Mucosa of gallbladder (tissue), 1 donor: ENCODE measurements around the gene CRLF1. TPM values are rescaled to one million over a fixed set of nuclear protein-coding genes. Genes with fewer than 3 reads are reported as not detected.
"Not testable (repeated sequence)": the region's sequence is repeated elsewhere in the genome, so short reads cannot be mapped to it uniquely, and the experiment has no call there.

ENCODE experiments used
- DNase-seq: peaks from one replicate; pipeline ENCODE4 v3.0.0-alpha.2; 2020; ENCODE audit warnings: low spot score
- total RNA-seq: library from RNA; stranded (reverse); gene quantifications from one replicate; pipeline ENCODE4 v1.2.1, GENCODE V29; 2021
- donor health status: DM: no; HTN: no; CAD: no.

CRLF1 gene
- total RNA-seq, 1 donor from 2014 or later: 5.8 TPM

DNA sequence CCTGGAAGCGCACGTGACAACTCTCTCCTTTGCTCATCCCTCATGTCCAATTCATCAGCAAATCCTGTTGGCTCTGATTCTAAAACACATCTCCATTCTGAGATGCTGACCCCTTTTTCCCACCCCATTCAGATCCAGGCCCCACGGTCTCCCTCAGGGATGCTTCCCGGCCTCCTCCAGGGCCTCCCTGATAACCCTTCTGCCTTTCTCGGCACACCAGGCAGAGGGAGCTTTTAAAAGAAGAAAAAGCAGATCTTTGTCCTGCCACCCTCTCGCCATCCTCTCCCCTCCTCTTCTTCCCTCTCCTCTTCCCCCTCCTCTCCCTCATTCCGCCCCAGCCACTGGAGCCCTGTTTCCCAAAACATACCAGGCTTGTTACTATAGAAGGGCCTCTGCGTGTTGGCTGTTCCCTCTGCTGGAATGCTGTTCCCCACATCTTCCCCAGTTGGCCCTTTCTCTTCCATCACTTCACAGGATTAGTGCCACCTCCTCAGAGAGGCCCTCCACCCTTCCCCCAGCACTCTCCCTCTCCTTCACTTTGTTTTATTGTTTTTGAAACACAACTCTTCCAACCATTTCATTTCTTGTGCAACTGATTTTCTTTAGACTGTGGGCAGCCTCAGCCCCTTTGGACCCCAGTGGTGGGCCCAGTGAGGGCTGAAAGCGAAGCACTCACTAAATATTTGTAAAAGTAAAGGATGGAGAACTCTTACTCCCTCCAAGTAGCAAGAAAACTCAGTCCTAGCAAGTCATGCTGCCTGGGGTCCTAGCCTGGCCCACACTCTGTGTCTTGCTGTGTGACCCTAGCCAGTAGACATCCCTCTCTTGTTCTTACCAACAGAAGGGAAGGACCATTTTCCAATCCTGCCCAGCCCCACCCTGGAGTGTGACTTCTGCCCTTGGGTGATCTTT is 2.5 kb upstream of the CRLF1 start:
- DNase-seq: no peak

DNA sequence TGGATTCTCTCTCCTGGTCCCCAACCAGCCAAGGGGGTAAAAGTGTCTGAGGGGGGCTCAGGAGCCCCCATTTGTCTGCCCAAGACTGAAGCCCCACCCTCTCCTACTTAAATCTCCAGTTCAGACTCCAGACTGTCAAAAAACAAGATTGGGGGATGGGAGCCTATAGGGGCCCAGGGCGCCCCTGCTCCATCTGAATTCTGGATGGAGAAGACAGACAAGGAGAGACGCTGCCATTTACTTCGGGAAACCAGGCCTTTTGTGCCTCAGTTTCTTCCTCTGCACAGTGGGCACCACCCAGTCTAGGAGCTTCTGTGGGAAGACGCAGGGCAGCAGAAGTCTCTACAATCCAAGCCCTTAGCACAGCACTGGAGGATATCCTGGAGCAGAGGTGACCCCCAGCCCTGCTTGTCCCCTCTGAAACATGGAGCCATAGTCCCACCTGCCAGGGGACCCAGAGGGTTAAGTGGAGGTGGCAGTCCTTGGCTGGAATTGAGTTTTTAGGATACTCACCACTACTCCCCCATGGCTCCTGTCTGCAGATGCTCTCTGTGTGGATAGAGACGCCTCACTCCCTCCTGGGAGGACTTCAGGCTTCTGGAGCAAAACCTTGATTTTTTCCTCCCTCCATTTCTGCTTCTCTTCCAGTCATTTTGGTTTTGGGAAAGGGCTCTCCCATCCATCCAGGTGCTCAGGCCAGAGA is 1.7 kb upstream of the CRLF1 start:
- DNase-seq: no peak

DNA sequence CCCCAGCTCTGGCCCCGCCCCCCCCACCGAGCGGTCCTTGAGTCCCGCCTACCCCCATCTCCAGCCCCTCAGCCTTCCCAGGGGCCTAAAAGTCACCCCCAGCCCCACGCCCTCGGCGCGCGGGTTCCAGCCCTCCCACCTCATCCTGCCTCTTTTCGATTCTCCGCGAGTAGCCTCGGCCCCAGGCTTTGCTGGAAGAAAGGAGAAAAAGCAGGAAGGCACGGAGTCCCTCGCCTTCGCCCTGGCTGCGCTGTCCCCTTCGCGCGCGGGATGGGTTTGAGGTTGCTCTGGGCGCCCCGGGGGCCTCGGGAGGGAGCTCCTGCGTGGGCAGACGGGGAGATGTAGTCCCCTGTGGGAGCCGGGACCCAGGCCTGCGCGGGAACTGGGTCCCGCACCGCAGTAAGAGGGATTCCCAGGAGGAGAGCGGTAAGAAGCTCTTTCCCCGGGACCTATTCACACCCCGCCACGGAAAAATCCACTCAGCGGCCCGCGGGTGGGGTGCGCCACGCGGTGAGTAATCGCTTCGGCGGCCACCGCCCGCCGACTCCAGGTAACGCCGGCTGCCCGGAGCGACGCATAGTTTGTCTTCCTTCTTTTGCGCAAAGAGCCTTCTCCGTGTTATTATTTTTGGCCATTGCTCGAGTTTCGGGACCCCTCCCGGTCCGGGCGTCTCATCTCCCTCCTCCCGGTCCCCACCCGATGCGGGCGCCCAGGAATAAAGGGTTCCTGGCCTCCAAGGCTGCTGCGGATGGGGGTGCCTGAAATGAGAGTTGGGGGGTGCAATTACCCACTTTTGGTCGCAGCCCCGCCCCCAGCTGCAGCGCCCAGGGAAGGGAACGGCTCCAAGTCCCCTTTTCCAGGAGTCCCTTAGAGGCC is 865 bp upstream of the CRLF1 start:
- DNase-seq: no peak

DNA sequence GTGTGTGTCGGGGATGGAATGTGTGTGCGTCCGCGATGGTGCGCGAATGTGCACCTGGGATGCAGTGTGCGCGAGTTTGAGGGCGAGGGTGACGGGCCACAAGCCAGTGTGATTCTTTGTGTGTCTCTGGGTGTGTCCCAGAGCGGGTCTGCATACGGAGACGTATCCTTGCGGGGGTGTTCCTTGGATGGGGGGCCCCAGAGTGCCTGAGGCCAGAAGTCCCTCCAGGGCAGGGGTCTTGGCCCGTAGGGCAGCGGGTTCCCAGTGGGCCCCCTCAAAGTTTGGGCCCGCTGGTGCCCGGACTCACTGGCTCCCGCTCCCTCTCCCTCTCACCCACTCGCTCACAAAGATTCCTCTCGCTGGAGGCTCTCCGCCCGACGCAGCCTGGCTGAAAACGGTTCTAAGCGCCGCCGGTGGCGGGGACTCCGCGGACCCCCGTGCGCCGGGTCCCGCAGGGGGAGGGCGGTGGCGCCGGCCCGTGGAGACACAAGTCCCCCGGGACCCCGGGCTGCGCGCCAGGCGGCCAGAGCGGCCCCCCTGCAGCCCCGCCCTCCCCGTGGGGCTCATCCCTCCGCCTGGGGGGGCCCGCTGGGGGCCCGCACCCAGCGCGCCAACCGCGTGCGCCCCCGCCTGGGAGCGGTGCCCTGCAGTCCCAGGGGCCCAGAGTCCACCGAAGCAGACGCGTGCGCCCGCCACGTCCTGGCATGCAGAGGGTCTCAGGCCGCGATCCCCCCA is 886 bp downstream of the CRLF1 start:
- no peak for DNase-seq

DNA sequence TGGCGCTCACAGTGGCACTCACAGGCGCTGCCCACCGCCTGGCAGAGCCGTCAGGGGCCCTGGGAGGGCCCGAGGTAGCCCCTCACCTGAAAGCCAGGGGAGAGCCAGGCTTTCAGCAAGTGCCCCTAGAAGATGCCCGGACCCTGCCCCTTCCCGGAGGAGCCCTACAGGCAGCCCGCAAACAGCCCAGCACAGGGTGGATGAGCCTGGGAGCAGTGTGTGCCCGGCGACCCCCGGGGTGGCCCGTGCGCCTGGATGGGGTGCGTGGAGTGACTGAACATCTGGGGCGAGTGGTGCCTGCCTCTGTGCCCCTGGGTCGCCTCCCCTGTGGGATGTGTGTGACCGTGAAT is 1.4 kb downstream of the CRLF1 start:
- DNase-seq: no peak

DNA sequence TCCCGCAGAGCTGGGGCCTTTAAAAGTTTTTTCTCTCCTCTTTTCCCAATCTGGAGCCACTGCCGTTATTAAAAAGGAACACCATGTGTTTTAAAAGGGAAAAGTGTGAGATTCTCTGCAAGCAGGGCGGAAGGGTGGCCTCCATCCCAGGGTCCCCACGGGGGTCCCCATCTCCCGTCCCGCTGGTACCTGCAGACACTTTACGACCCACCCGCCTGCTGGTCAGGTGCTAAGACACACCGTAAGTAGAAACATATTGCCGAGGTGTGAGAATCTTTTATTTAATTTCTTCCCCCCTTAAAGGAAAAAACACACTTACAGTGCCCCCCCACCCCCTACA is 1.8 kb downstream of the CRLF1 start:
- DNase-seq: no peak

DNA sequence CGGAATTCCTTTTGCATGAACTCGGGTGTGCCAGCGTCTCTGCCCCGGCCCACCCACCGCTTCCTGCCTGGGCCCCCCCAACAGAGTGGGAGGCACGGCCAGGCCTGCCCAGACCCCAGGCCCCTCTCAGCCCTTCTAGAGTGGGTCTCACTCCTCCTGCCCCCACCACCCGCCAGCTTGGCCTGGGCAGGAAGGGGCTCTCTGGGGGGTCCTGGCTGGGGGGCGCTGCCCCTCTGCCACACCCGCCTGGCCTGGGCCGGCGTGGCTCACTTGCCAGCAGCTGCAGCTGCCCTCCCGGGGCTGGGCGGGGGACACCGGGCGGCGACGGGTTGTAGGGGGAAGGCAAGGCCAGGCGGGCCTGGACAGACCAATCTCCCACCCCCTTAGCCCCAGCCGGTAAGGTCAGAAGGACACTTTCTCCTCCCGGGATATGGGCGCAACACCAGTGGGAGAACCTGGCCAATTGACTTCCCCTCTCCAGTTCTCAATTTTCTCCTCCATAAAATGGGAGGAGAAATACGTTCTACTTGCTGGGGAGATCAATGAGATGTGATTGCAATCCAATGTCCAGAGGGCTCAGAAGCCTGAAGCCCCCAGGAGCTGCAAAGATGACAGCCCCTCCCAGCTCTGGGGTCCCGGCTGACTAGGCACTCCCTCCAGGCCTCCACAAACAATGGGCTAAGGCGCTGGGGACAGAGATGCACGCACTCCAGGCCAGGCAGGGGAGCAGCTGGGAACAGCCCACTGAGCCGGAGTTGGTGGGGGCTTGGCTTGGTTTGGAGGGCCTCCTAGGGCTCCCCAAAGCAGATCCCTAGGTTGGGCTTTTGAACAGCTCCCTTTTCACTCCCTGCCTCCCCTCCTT is 2.4 kb downstream of the CRLF1 start:
- DNase-seq: no peak

DNA sequence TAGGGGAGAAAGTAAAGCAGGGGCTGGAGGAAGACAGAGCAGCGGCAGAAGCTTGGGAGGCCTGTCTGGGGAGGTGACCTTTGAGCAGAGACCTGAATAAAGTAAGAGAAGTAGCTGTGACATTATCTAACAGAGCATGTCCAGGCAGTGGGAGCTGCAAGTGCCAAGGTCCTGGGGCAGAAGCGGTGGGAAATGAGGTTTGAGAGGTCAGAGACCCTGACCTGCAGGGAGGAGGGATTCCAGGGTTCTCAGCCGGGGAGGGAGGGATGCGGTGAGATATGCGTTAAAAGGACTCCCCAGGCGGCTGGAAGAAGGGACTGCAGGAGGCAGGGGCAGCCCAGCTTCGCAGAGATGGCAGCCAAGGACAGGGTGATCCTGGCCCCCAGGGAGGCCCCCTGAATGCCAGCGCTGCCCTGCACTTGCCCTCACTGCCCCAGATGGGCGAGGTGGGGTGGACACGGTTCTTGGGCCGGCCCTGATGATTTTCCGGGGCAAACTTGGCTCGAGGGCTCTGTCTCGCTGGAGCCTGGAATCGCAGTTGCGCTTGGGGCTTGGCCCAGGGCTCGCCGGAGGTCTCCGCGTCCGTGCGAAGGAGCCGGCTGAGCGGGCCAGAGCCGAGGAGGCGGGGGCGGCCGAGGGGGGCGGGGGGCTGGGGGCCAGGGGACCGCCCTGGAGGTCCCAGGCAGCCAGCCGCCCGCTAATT is 3.2 kb downstream of the CRLF1 start:
- no peak for DNase-seq

DNA sequence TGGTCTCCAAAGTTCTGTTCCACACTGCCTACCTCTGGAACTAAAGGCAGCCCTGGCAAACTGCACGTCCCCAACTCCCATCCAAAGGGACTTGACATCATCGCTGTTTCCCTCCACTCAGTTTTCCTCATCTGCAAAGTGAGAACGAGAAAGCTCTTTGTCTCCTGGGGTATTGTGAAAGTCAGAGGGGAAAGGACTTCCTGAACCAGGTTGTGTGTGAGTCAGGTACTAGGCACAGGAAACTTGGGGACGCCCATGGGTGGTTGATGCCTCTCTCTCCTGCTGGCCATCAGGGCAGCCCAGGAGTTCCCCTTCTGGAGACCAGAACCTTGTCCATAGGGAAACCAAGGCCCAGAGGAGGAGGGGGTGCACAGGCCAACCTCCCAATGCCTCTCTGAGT is 4.7 kb downstream of the CRLF1 start:
- DNase-seq: no peak

DNA sequence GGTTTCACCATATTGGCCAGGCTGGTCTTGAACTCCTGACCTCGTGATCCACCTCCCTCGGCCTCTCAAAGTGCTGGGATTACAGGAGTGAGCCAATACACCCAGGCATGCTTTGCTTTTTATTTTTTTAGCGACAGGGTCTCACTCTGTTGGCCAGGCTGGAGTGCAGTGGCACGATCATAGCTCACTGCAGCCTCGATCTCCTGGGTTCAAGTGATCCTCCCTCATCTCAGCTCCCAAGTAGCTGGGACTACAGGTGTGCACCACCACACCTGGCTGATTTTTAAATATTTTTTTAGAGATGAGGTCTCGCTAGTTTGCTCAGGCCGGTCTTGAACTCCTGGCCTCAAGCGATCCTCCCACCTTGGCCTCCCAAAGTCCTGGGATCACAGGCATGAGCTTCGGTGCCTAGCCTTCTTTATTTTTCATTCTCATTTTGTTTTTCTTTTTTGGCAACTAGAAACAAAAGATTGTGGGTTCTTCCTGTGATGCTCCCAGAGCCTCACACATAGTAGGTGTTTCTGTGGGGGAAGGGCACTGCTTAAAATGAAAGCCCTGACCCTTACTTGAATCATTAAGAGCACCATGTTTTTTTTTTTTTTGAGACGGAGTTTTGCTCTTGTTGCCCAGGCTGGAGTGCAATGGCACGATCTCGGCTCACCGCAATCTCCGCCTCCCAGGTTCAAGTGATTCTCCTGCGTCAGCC is 5.8 kb downstream of the CRLF1 start:
- not testable (repeated sequence) for DNase-seq

DNA sequence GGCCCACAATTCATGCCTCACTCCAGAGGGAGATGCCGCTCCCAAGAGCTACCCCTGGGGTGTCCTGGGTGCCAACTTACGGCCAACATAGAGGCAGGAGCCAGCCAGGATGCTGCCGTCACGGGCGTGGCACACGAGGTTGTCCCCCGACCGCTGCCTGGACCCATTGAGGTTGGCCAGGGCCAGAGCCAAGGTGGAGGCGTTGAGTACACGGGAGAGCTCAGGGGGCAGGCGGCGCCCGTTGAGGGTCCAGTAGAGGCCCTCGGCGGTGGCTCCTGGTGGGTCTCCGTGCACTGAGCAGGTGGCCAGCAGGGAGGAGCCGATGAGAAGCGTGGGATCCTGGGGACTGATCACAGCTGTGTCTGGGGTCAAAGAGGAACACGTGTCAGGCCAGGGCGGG is 7.1 kb downstream of the CRLF1 start:
- DNase-seq: no peak

DNA sequence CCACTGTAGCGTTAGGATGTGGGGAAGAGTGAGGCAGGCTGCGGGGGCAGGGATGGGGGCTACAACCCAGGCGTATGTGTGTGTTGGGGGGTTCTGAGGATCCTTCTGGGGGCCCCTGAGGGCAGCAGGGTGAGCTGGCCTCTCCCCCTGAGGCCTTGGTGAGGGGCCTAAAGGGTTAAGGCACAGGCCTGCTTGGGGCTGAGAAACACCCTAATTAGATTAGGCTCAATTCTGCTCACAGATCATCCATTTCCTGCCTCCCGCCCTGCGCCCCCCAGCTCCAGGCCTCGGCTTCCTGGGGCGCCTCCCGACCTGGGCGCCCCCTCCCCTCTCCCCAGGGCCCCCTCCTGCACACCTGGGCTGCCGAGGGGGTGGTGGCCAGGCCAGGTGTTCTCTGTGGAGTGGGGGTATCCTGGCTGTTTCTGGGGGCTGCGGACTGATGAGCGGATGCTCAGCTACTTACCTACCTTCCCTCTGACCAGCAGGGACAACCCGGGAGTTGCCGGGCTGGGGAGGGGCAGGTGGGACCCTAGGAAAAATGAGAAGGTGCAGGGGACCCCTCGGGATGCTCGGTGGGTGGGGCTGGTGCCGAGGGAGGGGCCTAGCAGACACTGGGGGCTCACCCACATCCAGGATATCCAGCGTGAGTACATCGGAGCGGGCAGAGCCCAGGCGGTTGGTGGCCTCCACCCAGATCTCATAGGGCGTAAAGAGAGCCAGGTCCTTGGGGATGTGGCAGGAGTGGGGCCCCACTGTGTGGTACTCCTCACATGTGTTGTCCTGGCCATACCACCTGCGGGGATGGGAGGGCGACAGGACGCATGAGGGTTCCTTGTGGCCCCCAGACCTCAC is 8.6 kb downstream of the CRLF1 start:
- DNase-seq: no peak

DNA sequence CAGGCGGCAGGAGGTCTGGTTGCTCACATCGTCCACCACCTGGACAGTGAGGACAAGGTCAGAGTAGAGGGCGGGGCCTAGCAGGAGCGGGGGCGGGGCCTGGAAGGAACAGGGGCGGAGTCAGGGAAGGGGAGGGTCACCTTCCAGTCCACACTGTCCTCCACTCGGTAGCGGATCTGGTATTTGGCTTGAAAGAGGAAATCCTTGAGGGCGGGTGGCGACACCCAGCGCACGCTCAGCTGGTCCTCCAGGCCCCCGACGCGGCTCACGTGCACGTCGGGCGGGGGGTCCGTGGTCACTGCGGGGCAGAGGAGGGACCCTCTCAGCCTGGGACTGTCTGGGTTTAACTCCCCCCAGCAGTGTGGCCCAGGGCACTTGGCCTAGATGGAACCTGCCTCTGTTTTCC is 9.8 kb downstream of the CRLF1 start:
- peak; percentile 34 for DNase-seq

DNA sequence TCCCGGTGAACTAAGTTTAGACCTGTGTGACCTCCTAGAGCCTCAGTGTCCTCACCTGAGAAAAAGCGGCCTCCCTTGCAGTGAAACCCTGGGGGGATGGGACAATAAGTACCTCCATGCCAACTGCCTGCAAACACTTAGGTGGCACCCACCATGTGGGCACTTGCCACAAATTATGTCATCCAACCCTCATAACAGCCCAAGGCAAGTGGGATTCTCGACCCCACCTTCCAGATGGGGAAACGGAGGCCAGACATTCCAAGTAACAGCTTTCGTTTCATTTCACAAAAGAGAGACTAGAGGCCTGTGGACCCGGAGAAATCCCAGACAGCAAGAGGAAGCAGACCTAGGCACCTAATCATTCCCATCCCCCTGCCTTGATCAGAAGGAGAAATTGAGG is 11.1 kb downstream of the CRLF1 start:
- no peak for DNase-seq

DNA sequence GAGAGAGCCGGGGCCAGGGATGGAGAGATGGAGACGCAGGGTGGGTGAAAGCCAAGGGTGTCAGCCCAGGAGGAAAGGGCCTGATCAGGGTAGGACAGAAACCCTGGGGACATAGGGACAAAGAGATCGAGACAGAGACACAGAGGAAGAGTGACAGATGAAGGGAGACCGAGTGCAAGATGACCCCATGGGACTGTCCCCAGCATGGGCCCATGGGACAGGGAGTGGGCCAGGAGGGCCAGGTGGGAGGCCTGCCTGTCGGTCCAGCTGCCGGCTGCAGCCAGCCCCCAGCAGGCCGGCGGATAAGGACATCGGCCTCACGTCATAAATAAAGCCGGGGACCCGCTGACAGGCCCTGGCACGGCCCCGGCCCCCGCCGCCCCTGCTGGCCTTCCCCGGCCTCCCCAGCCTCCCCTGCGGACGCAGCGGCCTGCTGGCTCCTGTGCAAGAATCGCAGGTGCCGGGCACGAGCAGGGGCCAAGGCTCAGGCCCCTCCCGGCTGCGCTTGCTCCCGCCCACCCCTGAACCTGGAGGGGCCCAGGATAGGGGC is 11.7 kb downstream of the CRLF1 start:
- DNase-seq: no peak

DNA sequence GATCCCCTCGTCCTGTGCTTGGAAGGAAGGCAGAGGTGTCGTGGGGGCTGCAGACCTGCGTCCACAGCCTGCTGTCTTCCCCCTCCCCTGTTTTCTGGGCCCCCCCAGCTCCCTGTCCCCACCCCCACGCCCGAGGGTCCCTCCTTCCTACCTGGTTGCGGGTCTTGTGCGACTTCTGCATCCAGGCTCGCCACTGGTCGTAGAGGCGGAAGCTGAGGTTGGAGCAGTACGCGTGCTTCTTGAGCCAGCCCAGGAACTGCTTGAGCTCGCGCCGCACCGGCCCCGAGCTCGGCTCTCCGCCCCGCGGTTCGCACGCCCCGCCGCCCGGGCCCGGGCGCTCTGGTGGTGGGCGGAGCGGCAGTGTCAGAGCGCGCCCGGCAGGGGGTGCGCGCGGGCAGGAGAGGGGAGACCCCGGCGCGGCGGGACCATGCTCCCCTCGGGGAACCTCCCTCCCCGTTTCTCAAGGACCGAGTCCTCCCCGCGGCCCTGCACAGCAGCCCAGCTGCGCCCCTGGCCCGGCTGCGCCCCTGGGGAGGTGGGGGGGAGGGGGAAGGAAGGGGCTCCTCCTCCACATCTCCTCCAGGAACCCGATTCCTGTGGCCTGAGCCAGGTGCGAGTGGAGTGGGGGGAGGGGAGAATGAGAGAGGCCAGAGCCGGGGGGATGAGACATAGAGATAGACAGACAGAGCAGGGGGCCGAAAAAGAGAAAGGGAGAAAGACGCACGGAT is 12.3 kb downstream of the CRLF1 start:
- peak; percentile 74 for DNase-seq

DNA sequence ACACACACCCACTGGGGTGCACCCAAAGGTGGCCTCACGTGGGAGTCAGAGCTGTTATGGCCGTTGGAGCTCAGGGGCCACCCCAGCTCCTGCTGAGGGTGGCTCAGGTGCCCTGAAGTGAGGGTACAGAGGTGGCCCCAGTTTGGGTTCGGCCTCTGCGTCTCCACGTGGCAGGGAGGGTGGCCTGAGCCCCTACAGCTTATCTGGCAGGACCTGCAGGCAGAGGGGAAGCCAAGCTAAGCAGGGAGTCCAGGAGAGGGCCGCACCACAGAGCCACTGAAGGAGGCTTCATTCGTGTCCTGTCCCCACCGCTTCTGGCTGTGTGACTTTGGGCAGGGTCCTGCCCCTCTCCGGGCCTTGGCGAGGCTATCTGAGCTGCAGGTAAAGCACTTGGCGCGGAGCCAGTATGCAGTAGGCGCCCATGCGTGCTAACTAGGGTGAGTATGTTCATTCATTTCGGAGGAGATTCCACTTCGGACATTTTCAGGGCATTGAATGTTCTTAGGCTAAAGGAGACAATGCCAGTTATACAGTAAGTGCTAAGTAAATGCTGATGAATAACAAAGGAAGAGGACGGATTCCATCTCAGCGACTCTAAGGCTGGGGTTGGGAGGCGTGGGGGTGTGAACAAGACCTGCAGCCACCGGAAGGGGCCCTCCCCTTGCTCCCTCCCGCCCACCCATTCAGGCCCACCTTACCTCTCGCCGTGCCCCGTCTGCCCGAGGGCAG is 13.1 kb downstream of the CRLF1 start:
- no peak for DNase-seq
